ENCODE measurements around the gene ASB16. TPM values are rescaled to one million over a fixed set of nuclear protein-coding genes. Genes with fewer than 3 reads are reported as not detected.

The ASB16 gene
- total and polyA plus RNA-seq, 12 donors: 0.64 to 16.4 (median 13.4) TPM

Small RNAs within 50 kb of the gene (microRNA-seq; reads per million reads assigned to microRNA genes)
- gene MIR6782: 0 reads per million in 2 donors

Other genes starting within 250 kb of the ASB16 start
- not detected for gene PPY, start 228.2 kb upstream of the ASB16 start, total RNA-seq
- not detected for gene PPY, start 228.2 kb upstream of the ASB16 start, polyA plus RNA-seq
- not detected for gene PYY, start 216.8 kb upstream of the ASB16 start, total RNA-seq
- under 1 TPM in 1 of 2 donors, not detected in 1; 0.06 TPM for gene PYY, start 216.8 kb upstream of the ASB16 start, polyA plus RNA-seq
- gene NAGS, start 166.1 kb upstream of the ASB16 start, total RNA-seq: under 1 TPM; 0.30 to 0.86 (median 0.53) TPM
- gene NAGS, start 166.1 kb upstream of the ASB16 start, polyA plus RNA-seq: under 1 TPM; 0.37 to 0.86 TPM
- gene TMEM101, start 155.7 kb upstream of the ASB16 start, total RNA-seq: 10 to 100 TPM; 15.6 to 22.1 (median 17.9) TPM
- gene TMEM101, start 155.7 kb upstream of the ASB16 start, polyA plus RNA-seq: 10 to 100 TPM; 15.7 to 26.4 TPM
- gene LSM12, start 104.0 kb upstream of the ASB16 start, total RNA-seq: 10 to 100 TPM; 37.9 to 60.7 (median 43.8) TPM
- gene LSM12, start 104.0 kb upstream of the ASB16 start, polyA plus RNA-seq: 10 to 100 TPM; 25.2 to 41.7 TPM
- gene G6PC3, start 100.0 kb upstream of the ASB16 start, total RNA-seq: 10 to 100 TPM; 28.9 to 47.3 (median 32.9) TPM
- 100 to 1,000 TPM in 1 of 2 donors, 10 to 100 TPM in 1; 78.0 to 114 TPM for gene G6PC3, start 100.0 kb upstream of the ASB16 start, polyA plus RNA-seq
- gene HDAC5, start 47.1 kb upstream of the ASB16 start, total RNA-seq: 10 to 100 TPM; 55.2 to 85.4 (median 68.3) TPM
- 10 to 100 TPM; 56.3 to 63.7 TPM for gene HDAC5, start 47.1 kb upstream of the ASB16 start, polyA plus RNA-seq
- gene HROB, start 28.8 kb upstream of the ASB16 start, total RNA-seq: 1 to 10 TPM in 4 of 10 donors, under 1 TPM in 6; 0.49 to 1.9 (median 0.74) TPM
- gene HROB, start 28.8 kb upstream of the ASB16 start, polyA plus RNA-seq: under 1 TPM; 0.28 to 0.37 TPM
- gene TMUB2, start 16.3 kb downstream of the ASB16 start, total RNA-seq: 10 to 100 TPM; 16.3 to 28.3 (median 19.6) TPM
- gene TMUB2, start 16.3 kb downstream of the ASB16 start, polyA plus RNA-seq: 10 to 100 TPM; 27.8 to 37.2 TPM
- gene ATXN7L3, start 29.2 kb downstream of the ASB16 start, total RNA-seq: 10 to 100 TPM; 23.7 to 40.6 (median 32.4) TPM
- 10 to 100 TPM; 29.0 to 29.8 TPM for gene ATXN7L3, start 29.2 kb downstream of the ASB16 start, polyA plus RNA-seq
- gene UBTF, start 49.0 kb downstream of the ASB16 start, total RNA-seq: 10 to 100 TPM; 35.9 to 56.3 (median 42.5) TPM
- 10 to 100 TPM; 30.8 to 34.4 TPM for gene UBTF, start 49.0 kb downstream of the ASB16 start, polyA plus RNA-seq
- 1 to 10 TPM in 2 of 10 donors, under 1 TPM in 8; 0.11 to 2.4 (median 0.53) TPM for gene SLC4A1, start 97.4 kb downstream of the ASB16 start, total RNA-seq
- gene SLC4A1, start 97.4 kb downstream of the ASB16 start, polyA plus RNA-seq: under 1 TPM in 1 of 2 donors, not detected in 1; 0.06 TPM
- gene RUNDC3A, start 137.9 kb downstream of the ASB16 start, total RNA-seq: 1 to 10 TPM in 4 of 10 donors, under 1 TPM in 5, not detected in 1; 0.15 to 1.9 (median 0.69) TPM
- gene RUNDC3A, start 137.9 kb downstream of the ASB16 start, polyA plus RNA-seq: under 1 TPM in 1 of 2 donors, not detected in 1; 0.38 TPM
- gene SLC25A39, start 154.1 kb downstream of the ASB16 start, total RNA-seq: 10 to 100 TPM; 36.3 to 54.7 (median 43.1) TPM
- gene SLC25A39, start 154.1 kb downstream of the ASB16 start, polyA plus RNA-seq: 100 to 1,000 TPM in 1 of 2 donors, 10 to 100 TPM in 1; 81.8 to 105 TPM
- gene GRN, start 174.6 kb downstream of the ASB16 start, total RNA-seq: 100 to 1,000 TPM; 113 to 303 (median 154) TPM
- gene GRN, start 174.6 kb downstream of the ASB16 start, polyA plus RNA-seq: 100 to 1,000 TPM in 1 of 2 donors, 10 to 100 TPM in 1; 41.5 to 103 TPM
- gene FAM171A2, start 193.1 kb downstream of the ASB16 start, total RNA-seq: under 1 TPM; 0.25 to 0.95 (median 0.46) TPM
- gene FAM171A2, start 193.1 kb downstream of the ASB16 start, polyA plus RNA-seq: under 1 TPM; 0.29 to 0.57 TPM
- gene ITGA2B, start 218.9 kb downstream of the ASB16 start, total RNA-seq: 1 to 10 TPM in 1 of 10 donors, under 1 TPM in 8, not detected in 1; 0.18 to 1.2 (median 0.62) TPM
- 1 to 10 TPM in 1 of 2 donors, under 1 TPM in 1; 0.30 to 1.2 TPM for gene ITGA2B, start 218.9 kb downstream of the ASB16 start, polyA plus RNA-seq

Data from heart right ventricle (tissue), 12 donors.